H9 (cell line): ENCODE results near the gene FPR1. TPM values are rescaled to one million over a fixed set of nuclear protein-coding genes. Genes with fewer than 3 reads are reported as not detected.

Source experiments
- DNase-seq: peaks from one replicate; pipeline ENCODE4 v3.0.0-alpha.2; 2017
- H2AFZ ChIP-seq: one replicate; pipeline ENCODE4 v1.6.1; 2013; ENCODE audit warnings: mild to moderate bottlenecking, low read length, control low read depth, moderate library complexity
- H2AK5ac ChIP-seq: 2 replicates; pipeline ENCODE4 v1.6.1; 2013; ENCODE audit warnings: low read length, control low read depth, mixed read lengths; ENCODE audit not compliant: insufficient read length
- H2BK120ac ChIP-seq: one replicate; pipeline ENCODE4 v1.6.1; 2013; ENCODE audit warnings: low read depth, mild to moderate bottlenecking, low read length, control low read depth, inconsistent platforms; ENCODE audit not compliant: poor library complexity, severe bottlenecking
- H2BK12ac ChIP-seq: 2 replicates; pipeline ENCODE4 v1.6.1; 2013; ENCODE audit warnings: low read length, control low read depth, mixed read lengths, low read depth; ENCODE audit not compliant: insufficient read length
- H2BK15ac ChIP-seq: 2 replicates; pipeline ENCODE4 v1.6.1; 2013; ENCODE audit warnings: low read depth, low read length, control low read depth
- H2BK20ac ChIP-seq: one replicate; pipeline ENCODE4 v1.6.1; 2013; ENCODE audit warnings: low read depth, mild to moderate bottlenecking, low read length, control low read depth, inconsistent platforms; ENCODE audit not compliant: poor library complexity, severe bottlenecking
- H2BK5ac ChIP-seq: 2 replicates; pipeline ENCODE4 v1.6.1; 2013; ENCODE audit warnings: low read length, control low read depth, mixed read lengths; ENCODE audit not compliant: insufficient read length
- H3K14ac ChIP-seq: 2 replicates; pipeline ENCODE4 v1.6.1; 2013; ENCODE audit warnings: low read length, control low read depth; ENCODE audit not compliant: insufficient read depth
- H3K18ac ChIP-seq: 2 replicates; pipeline ENCODE4 v1.6.1; 2013; ENCODE audit warnings: low read depth, mild to moderate bottlenecking, mixed read lengths, low read length, control low read depth; ENCODE audit not compliant: insufficient read length
- H3K23ac ChIP-seq: 2 replicates; pipeline ENCODE4 v1.6.1; 2013; ENCODE audit warnings: low read length, control low read depth, mixed read lengths, low read depth; ENCODE audit not compliant: insufficient read length
- H3K23me2 ChIP-seq: 2 replicates; pipeline ENCODE4 v1.6.1; 2013; ENCODE audit warnings: low read depth, mild to moderate bottlenecking, mixed read lengths, low read length, control low read depth; ENCODE audit not compliant: insufficient read length, poor library complexity, severe bottlenecking
- H3K27ac ChIP-seq: 2 replicates; pipeline ENCODE4 v1.5.1; 2013; ENCODE audit warnings: low read length, control low read depth, mixed read lengths, low read depth; ENCODE audit not compliant: insufficient read length
- H3K27me3 ChIP-seq: 2 replicates; pipeline ENCODE4 v1.6.1; 2013; ENCODE audit warnings: low read length, control low read depth, inconsistent platforms; ENCODE audit not compliant: insufficient read depth
- H3K4ac ChIP-seq: 2 replicates; pipeline ENCODE4 v1.6.1; 2013; ENCODE audit warnings: low read depth, mild to moderate bottlenecking, control low read depth, inconsistent platforms, low read length, moderate library complexity
- H3K4me1 ChIP-seq: 2 replicates; pipeline ENCODE4 v1.6.1; 2013; ENCODE audit warnings: low read length, control low read depth, inconsistent platforms; ENCODE audit not compliant: insufficient read depth
- H3K4me2 ChIP-seq: 2 replicates; pipeline ENCODE4 v1.6.1; 2013; ENCODE audit warnings: low read length, control low read depth, mixed read lengths; ENCODE audit not compliant: insufficient read length, insufficient read depth
- H3K56ac ChIP-seq: 2 replicates; pipeline ENCODE4 v1.6.1; 2013; ENCODE audit warnings: low read depth, mild to moderate bottlenecking, mixed read lengths, low read length, control low read depth; ENCODE audit not compliant: insufficient read length
- H3K79me1 ChIP-seq: 2 replicates; pipeline ENCODE4 v1.6.1; 2013; ENCODE audit warnings: low read depth, mild to moderate bottlenecking, moderate library complexity, low read length, control low read depth, inconsistent platforms; ENCODE audit not compliant: insufficient read depth, poor library complexity, severe bottlenecking
- H3K79me2 ChIP-seq: 2 replicates; pipeline ENCODE4 v1.6.1; 2013; ENCODE audit warnings: low read length, control low read depth, inconsistent platforms; ENCODE audit not compliant: insufficient read depth
- H3K9ac ChIP-seq: 2 replicates; pipeline ENCODE4 v1.6.1; 2013; ENCODE audit warnings: low read length, control low read depth, mixed read lengths; ENCODE audit not compliant: insufficient read length; ENCODE audit errors: extremely low read depth
- H3K9me3 ChIP-seq: one replicate; pipeline ENCODE4 v1.6.1; 2013; ENCODE audit warnings: low read depth, low read length, inconsistent platforms; ENCODE audit not compliant: control insufficient read depth
- H3T11ph ChIP-seq: one replicate; pipeline ENCODE4 v1.6.1; 2013; ENCODE audit warnings: mild to moderate bottlenecking, low read length, control low read depth, inconsistent platforms
- H4K20me1 ChIP-seq: one replicate; pipeline ENCODE4 v1.6.1; 2013; ENCODE audit not compliant: control insufficient read depth, insufficient read length, insufficient read depth
- H4K5ac ChIP-seq: 2 replicates; pipeline ENCODE4 v1.6.1; 2013; ENCODE audit warnings: low read depth, mild to moderate bottlenecking, mixed read lengths, low read length, control low read depth; ENCODE audit not compliant: insufficient read length
- H4K8ac ChIP-seq: replicated peaks from 2 replicates; pipeline ENCODE4 v1.6.1; 2013; ENCODE audit warnings: low read length, control low read depth, mixed read lengths, low read depth; ENCODE audit not compliant: insufficient read length
- H4K91ac ChIP-seq: 2 replicates; pipeline ENCODE4 v1.6.1; 2013; ENCODE audit warnings: low read depth, mild to moderate bottlenecking, moderate library complexity, mixed read lengths, low read length, control low read depth; ENCODE audit not compliant: insufficient read length
- H3K27ac Mint-ChIP-seq, 3 experiments: 2 replicates in 2 of 3; 3 replicates in 1 of 3; pipeline ENCODE4 v1.8.0; 2020 to 2021; ENCODE audit warnings: mixed read lengths in 3 of 3, mild to moderate bottlenecking in 1 of 3, moderate library complexity in 1 of 3
- H3K27me3 Mint-ChIP-seq: 2 replicates; pipeline ENCODE4 v1.8.0; 2021; ENCODE audit warnings: low read depth, mild to moderate bottlenecking, moderate library complexity, mixed read lengths
- H3K36me3 Mint-ChIP-seq, 3 experiments: 2 replicates in 2 of 3; 3 replicates in 1 of 3; pipeline ENCODE4 v1.8.0; 2020 to 2021; ENCODE audit warnings: low read depth in 3 of 3, mixed read lengths in 3 of 3; ENCODE audit not compliant: insufficient read depth in 1 of 3
- H3K4me1 Mint-ChIP-seq, 2 experiments: 2 replicates each; pipeline ENCODE4 v1.8.0; 2020; ENCODE audit warnings: mixed read lengths in 2 of 2
- H3K4me3 Mint-ChIP-seq, 2 experiments: 2 replicates in 1 of 2; 3 replicates in 1 of 2; pipeline ENCODE4 v1.8.0; 2020 to 2021; ENCODE audit warnings: mild to moderate bottlenecking in 2 of 2, mixed read lengths in 2 of 2, moderate library complexity in 1 of 2
- H3K9me3 Mint-ChIP-seq, 2 experiments: 2 replicates in 1 of 2; 3 replicates in 1 of 2; pipeline ENCODE4 v1.8.0; 2020; ENCODE audit warnings: mild to moderate bottlenecking in 2 of 2, mixed read lengths in 2 of 2, moderate library complexity in 1 of 2
- WGBS: extraction: QIAGEN DNeasy Blood & Tissue Kit; methylation state at CpG from one replicate; pipeline ENCODE4 v1.1.7; 2013; ENCODE audit warnings: missing lambda C conversion rate, low lambda C conversion rate, mixed read lengths; ENCODE audit not compliant: insufficient read length; ENCODE audit errors: extremely low coverage; 5-methylcytosine and 5-hydroxymethylcytosine counted together
- total RNA-seq: library from RNA; stranded (reverse); gene quantifications from 2 replicates; pipeline ENCODE4 v1.2.1, GENCODE V29; 2021
- TF ChIP-seq, protein P1 (sequence below): fragments of 200-600 bp; sonication (generic); conservative IDR thresholded peaks from 3 replicates; pipeline ENCODE4 v1.8.0; 2021; ENCODE audit warnings: antibody characterized with exemption, mild to moderate bottlenecking

Gene FPR1
- total RNA-seq, 1 experiment from 2014 or later = not detected

DNA sequence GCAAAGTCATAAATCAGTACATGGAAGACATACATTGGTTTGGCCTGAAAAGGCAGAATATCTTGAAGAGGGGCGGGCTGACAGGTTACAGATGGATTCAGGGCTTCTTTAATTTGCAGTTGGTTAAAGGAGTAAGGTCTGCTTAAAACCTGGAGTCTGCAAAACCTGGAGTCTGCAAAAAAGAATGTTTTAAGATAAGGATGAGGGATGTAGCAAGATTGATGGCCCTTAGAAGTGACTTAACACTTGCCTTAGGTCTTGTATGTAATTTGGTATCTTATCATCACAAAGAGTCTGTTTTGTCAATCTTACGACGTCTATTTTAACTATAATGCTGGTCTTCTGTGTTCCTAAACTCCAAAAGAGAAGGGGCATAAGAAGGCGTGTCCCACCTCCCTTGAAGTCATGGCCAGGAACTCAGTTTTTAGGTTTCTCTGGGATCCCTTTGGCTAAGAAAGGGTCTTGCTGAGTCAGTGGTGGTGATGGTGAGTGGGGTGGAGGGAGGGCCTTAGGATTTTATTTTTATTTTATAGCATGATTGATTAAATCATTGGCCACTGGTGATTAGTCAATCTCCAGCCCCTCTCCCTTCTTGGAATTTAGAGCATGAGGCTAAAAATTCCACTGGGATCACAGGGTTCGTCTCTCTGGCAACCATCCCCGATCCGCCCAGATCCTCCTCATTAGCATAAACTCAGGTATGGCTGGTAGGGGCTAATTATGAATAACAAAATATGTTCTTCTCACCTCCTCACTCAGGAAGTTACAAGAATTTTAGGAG is 17.7 kb downstream of the FPR1 start:
- TF ChIP-seq, protein P1, sequence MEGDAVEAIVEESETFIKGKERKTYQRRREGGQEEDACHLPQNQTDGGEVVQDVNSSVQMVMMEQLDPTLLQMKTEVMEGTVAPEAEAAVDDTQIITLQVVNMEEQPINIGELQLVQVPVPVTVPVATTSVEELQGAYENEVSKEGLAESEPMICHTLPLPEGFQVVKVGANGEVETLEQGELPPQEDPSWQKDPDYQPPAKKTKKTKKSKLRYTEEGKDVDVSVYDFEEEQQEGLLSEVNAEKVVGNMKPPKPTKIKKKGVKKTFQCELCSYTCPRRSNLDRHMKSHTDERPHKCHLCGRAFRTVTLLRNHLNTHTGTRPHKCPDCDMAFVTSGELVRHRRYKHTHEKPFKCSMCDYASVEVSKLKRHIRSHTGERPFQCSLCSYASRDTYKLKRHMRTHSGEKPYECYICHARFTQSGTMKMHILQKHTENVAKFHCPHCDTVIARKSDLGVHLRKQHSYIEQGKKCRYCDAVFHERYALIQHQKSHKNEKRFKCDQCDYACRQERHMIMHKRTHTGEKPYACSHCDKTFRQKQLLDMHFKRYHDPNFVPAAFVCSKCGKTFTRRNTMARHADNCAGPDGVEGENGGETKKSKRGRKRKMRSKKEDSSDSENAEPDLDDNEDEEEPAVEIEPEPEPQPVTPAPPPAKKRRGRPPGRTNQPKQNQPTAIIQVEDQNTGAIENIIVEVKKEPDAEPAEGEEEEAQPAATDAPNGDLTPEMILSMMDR = no peak
- no peak overlapping the region for H3K4me2 ChIP-seq
- no peaks in the 10 kb centered on the region for H3K9me3 ChIP-seq
- no CpG with 5 or more reads among the region's 7 CpGs for WGBS
- no peaks in the 10 kb centered on the region for H4K20me1 ChIP-seq
- Mint-ChIP-seq H3K9me3 (peaks cover 19 to 85% of the 10 kb centered on the region in 2 experiments), H3K4me1 (peaks cover 0 to 12% of the 10 kb centered on the region in 2 experiments; a peak in 2 of 4 replicates), H3K27ac (no peak overlapping the region), H3K4me3 (no peak overlapping the region; a peak in 1 of 5 replicates), H3K27me3 (peaks cover 8% of the 10 kb centered on the region), H3K36me3 (peaks cover 0 to 2% (median 0%) of the 10 kb centered on the region in 3 experiments; a peak in 3 of 7 replicates)
- H2BK20ac ChIP-seq = no peak overlapping the region
- H3K23me2 ChIP-seq = no peaks in the 10 kb centered on the region
- no peak overlapping the region for H2BK120ac ChIP-seq
- H3K23ac ChIP-seq = no peak overlapping the region
- no peak overlapping the region for H3K9ac ChIP-seq
- no peak overlapping the region for H3K56ac ChIP-seq
- no peak overlapping the region for H3K4ac ChIP-seq
- H3K79me1 ChIP-seq = no peaks in the 10 kb centered on the region
- H3K79me2 ChIP-seq = no peaks in the 10 kb centered on the region
- H3K14ac ChIP-seq = peak overlapping the region; percentile 5; the same call in 1 of the 2 replicates
- no peak overlapping the region for H3K27ac ChIP-seq
- no peaks in the 10 kb centered on the region for H3K27me3 ChIP-seq
- DNase-seq = no peak
- no peak overlapping the region for H3T11ph ChIP-seq
- no peak overlapping the region for H2BK15ac ChIP-seq
- no peak overlapping the region for H4K91ac ChIP-seq
- H2AK5ac ChIP-seq = no peak overlapping the region
- no peak overlapping the region for H4K5ac ChIP-seq
- no peak overlapping the region for H2AFZ ChIP-seq
- no peak overlapping the region for H2BK5ac ChIP-seq
- no peak overlapping the region for H2BK12ac ChIP-seq
- no peaks in the 10 kb centered on the region for H3K4me1 ChIP-seq
- no peak overlapping the region for H3K18ac ChIP-seq
- no peak overlapping the region for H4K8ac ChIP-seq
